ENCODE data around the gene KDM5A. TPM values are rescaled to one million over a fixed set of nuclear protein-coding genes. Genes with fewer than 3 reads are reported as not detected.

The KDM5A gene
- total RNA-seq, 1 donor from 2014 or later, result 63.1 TPM

- Mint-ChIP-seq H3K27ac (ENCODE audit: unreplicated experiment) (no peak overlapping the region), H3K36me3 (ENCODE audit: low read depth) (no peaks in the 10 kb centered on the region), H3K4me1 (no peaks in the 10 kb centered on the region), H3K4me3 (no peak overlapping the region), H3K9me3 (no peaks in the 10 kb centered on the region), H3K27me3 (ENCODE audit: low read depth) (peaks cover 3% of the 10 kb centered on the region)
- no peak for DNase-seq (ENCODE audit: low read depth, low spot score)
- no peak for TF ChIP-seq CTCF (conservative IDR thresholded peaks at IDR 0.05)
Observed at GRCh38 chr12:267581-268482, 121.3 kb downstream of the KDM5A start.

GRCh38 chr12:265096-265495 is 124.0 kb downstream of the KDM5A start:
- Mint-ChIP-seq H3K4me1 (no peaks in the 10 kb centered on the region), H3K4me3 (no peak overlapping the region), H3K36me3 (ENCODE audit: low read depth) (no peaks in the 10 kb centered on the region), H3K27me3 (ENCODE audit: low read depth) (peaks cover 3% of the 10 kb centered on the region), H3K27ac (ENCODE audit: unreplicated experiment) (no peak overlapping the region), H3K9me3 (no peaks in the 10 kb centered on the region)
- TF ChIP-seq CTCF (conservative IDR thresholded peaks at IDR 0.05), result no peak
- no peak for DNase-seq (ENCODE audit: low read depth, low spot score)

- H3K4me1 Mint-ChIP-seq, result no peaks in the 10 kb centered on the region
- no peak for TF ChIP-seq CTCF (conservative IDR thresholded peaks at IDR 0.05)
- no peaks in the 10 kb centered on the region for H3K36me3 Mint-ChIP-seq (ENCODE audit: low read depth)
- no peak overlapping the region for H3K27ac Mint-ChIP-seq (ENCODE audit: unreplicated experiment)
- peaks cover 10% of the 10 kb centered on the region for H3K27me3 Mint-ChIP-seq (ENCODE audit: low read depth)
- no peak for DNase-seq (ENCODE audit: low read depth, low spot score)
- H3K9me3 Mint-ChIP-seq, result no peaks in the 10 kb centered on the region
- H3K4me3 Mint-ChIP-seq, result no peak overlapping the region
Observed at GRCh38 chr12:264269-264668, 124.9 kb downstream of the KDM5A start.

GRCh38 chr12:263574-263973 is 125.5 kb downstream of the KDM5A start:
- H3K27ac Mint-ChIP-seq (ENCODE audit: unreplicated experiment), result no peak overlapping the region
- H3K4me1 Mint-ChIP-seq, result no peaks in the 10 kb centered on the region
- DNase-seq (ENCODE audit: low read depth, low spot score), result no peak
- H3K27me3 Mint-ChIP-seq (ENCODE audit: low read depth), result peaks cover 12% of the 10 kb centered on the region
- H3K4me3 Mint-ChIP-seq, result no peak overlapping the region
- H3K36me3 Mint-ChIP-seq (ENCODE audit: low read depth), result no peaks in the 10 kb centered on the region
- no peak for TF ChIP-seq CTCF (conservative IDR thresholded peaks at IDR 0.05)
- H3K9me3 Mint-ChIP-seq, result no peaks in the 10 kb centered on the region

GRCh38 chr12:262817-263216 is 126.3 kb downstream of the KDM5A start, which contains the start of gene SLC6A13:
Gene SLC6A13, minus strand, starts transcription at chr12:262836. Its CDS starts 2,784 bp downstream, at chr12:260052.
- no peaks in the 10 kb centered on the region for H3K9me3 Mint-ChIP-seq
- no peak within 1 kb of the TSS for H3K4me3 Mint-ChIP-seq
- no peaks in the 10 kb centered on the region for H3K4me1 Mint-ChIP-seq
- H3K27ac Mint-ChIP-seq (ENCODE audit: unreplicated experiment), result no peak within 1 kb of the TSS
- H3K36me3 Mint-ChIP-seq (ENCODE audit: low read depth), result no peaks in the 10 kb centered on the region
- no peak for DNase-seq (ENCODE audit: low read depth, low spot score)
- TF ChIP-seq CTCF (conservative IDR thresholded peaks at IDR 0.05), result no peak
- H3K27me3 Mint-ChIP-seq (ENCODE audit: low read depth), result peaks cover 19% of the 10 kb centered on the region

Data from neural crest cell (in vitro differentiated cells).